K562 (cell line): ENCODE results near the gene STXBP4. TPM values are rescaled to one million over a fixed set of nuclear protein-coding genes. Genes with fewer than 3 reads are reported as not detected.

Source experiments
- ATF7 ChIP-seq: fragments of 450-650 bp; IDR thresholded peaks from 2 replicates; pipeline ENCODE4 v1.7.1; 2014; ENCODE audit warnings: mild to moderate bottlenecking, moderate library complexity
- CBX3 ChIP-seq, 2 experiments: IDR thresholded peaks; 1 replicate in 1 of 2; 2 replicates in 1 of 2; pipeline ENCODE4 v1.6.1; 2012; ENCODE audit warnings: inconsistent platforms in 2 of 2, low read length in 2 of 2, borderline replicate concordance in 1 of 2, control low read depth in 1 of 2
- EGR1 ChIP-seq: fragments of 450-650 bp; conservative IDR thresholded peaks from 2 replicates; pipeline ENCODE4 v1.6.1; 2017; ENCODE audit warnings: mild to moderate bottlenecking
- ELF2 ChIP-seq: fragments of 250-450 bp; sonication (Bioruptor Pico); IDR thresholded peaks from 2 replicates; pipeline ENCODE4 v1.5.0; 2021; ENCODE audit warnings: mild to moderate bottlenecking
- ELK3 ChIP-seq: fragments of 450-650 bp; formaldehyde crosslinking; IDR thresholded peaks from 2 replicates; pipeline ENCODE4 v1.4.0; 2020; ENCODE audit warnings: mild to moderate bottlenecking
- MAX ChIP-seq: sonication (generic); formaldehyde crosslinking; IDR thresholded peaks from 2 replicates; pipeline ENCODE4 v1.9.0; 2022; ENCODE audit warnings: mild to moderate bottlenecking, missing genetic modification reagents
- MEIS2 ChIP-seq: fragments of 450-650 bp; IDR thresholded peaks from 2 replicates; pipeline ENCODE4 v1.6.1; 2014; ENCODE audit warnings: mild to moderate bottlenecking; ENCODE audit not compliant: partially characterized antibody
- NELFE ChIP-seq: IDR thresholded peaks from 2 replicates; pipeline ENCODE4 v1.6.1; 2011; ENCODE audit warnings: mild to moderate bottlenecking; ENCODE audit not compliant: insufficient read depth, insufficient read length
- RFX1 ChIP-seq: fragments of 450-650 bp; IDR thresholded peaks from 2 replicates; pipeline ENCODE4 v1.6.1; 2016; ENCODE audit warnings: mild to moderate bottlenecking, moderate library complexity
- RNF2 ChIP-seq: sonication (generic); IDR thresholded peaks from 2 replicates; pipeline ENCODE4 v1.6.1; 2016
- STAT5A ChIP-seq: IDR thresholded peaks from 2 replicates; pipeline ENCODE4 v1.6.1; 2012; ENCODE audit warnings: low read length, inconsistent platforms, borderline replicate concordance
- U2AF1 ChIP-seq: fragments of 200-400 bp; formaldehyde crosslinking; optimal IDR thresholded peaks from 2 replicates; pipeline ENCODE3; 2017; ENCODE audit warnings: mild to moderate bottlenecking, low read depth, low read length, moderate library complexity
- ZBED1 ChIP-seq: IDR thresholded peaks from 2 replicates; pipeline ENCODE4 v1.6.1; 2014
- ZBTB17 ChIP-seq: fragments of 450-650 bp; formaldehyde crosslinking; IDR thresholded peaks from 2 replicates; pipeline ENCODE4 v1.4.0; 2020; ENCODE audit warnings: mild to moderate bottlenecking
- ZNF134 ChIP-seq: fragments of 250-450 bp; sonication (Bioruptor Pico); conservative IDR thresholded peaks from 2 replicates; pipeline ENCODE4 v1.4.0; 2020
- ZNF280B ChIP-seq: fragments of 250-450 bp; sonication (Bioruptor Pico); IDR thresholded peaks from 2 replicates; pipeline ENCODE4 v1.5.1; 2021; ENCODE audit warnings: mild to moderate bottlenecking
- ZNF668 ChIP-seq: fragments of 250-450 bp; sonication (Bioruptor Pico); IDR thresholded peaks from 2 replicates; pipeline ENCODE4 v1.8.0; 2022; ENCODE audit warnings: mild to moderate bottlenecking, inconsistent platforms
- polyA plus RNA-seq, 8 experiments: library from polyadenylated mRNA; depleted of rRNA in 4 of 8; stranded (reverse) in 5 of 8; unstranded in 3 of 8; fragments of >200 nt; fragmentation: Nextera tagmentation in 2 of 8; fragmentation: Illumina TruSeq in 1 of 8; extraction: Ambion mirVana in 2 of 8; extraction: Trizol in 1 of 8; gene quantifications; 2 replicates each; pipeline versions ENCODE4 v1.2.1 to v1.2.3, GENCODE V29; 2011 to 2014; ENCODE audit warnings: inconsistent platforms in 1 of 8, missing spikeins in 1 of 8
- total RNA-seq, 7 experiments: library from RNA; depleted of rRNA in 6 of 7; stranded (reverse); fragments of >200 nt in 6 of 7; fragmentation: Illumina TruSeq in 2 of 7; extraction: Trizol in 2 of 7; gene quantifications; 2 replicates each; pipeline versions ENCODE4 v1.2.1 to v1.2.3, GENCODE V29; 2011 to 2021; ENCODE audit warnings: low replicate concordance in 1 of 7
- TF ChIP-seq, protein P1 (sequence below): fragments of 450-650 bp; formaldehyde crosslinking; IDR thresholded peaks from 2 replicates; pipeline ENCODE4 v1.4.0; 2022; ENCODE audit warnings: missing genetic modification characterization
- TF ChIP-seq, protein P2 (sequence below): fragments of 450-650 bp; IDR thresholded peaks from 2 replicates; pipeline ENCODE4 v1.6.1; 2018; ENCODE audit warnings: mild to moderate bottlenecking, low read depth; ENCODE audit not compliant: partially characterized antibody
- TF ChIP-seq, protein P3 (sequence below), 2 experiments: fragments of 150-350 bp in 1 of 2; IDR thresholded peaks; 2 replicates each; pipeline ENCODE4 v1.6.1; 2012 to 2016; ENCODE audit warnings: low read depth in 2 of 2, low read length in 2 of 2, mild to moderate bottlenecking in 1 of 2, moderate library complexity in 1 of 2

STXBP4 gene
- total and polyA plus RNA-seq, 9 of the 15 experiments (the other 6 are each of a cell fraction or from before 2014, with no cell fraction given) = 11.6 to 23.2 (median 18.5) TPM

GRCh38 chr17:54968262-54968987, at the start of gene STXBP4, which contains the start of gene COX11 (continued):
- TF ChIP-seq, protein P1, sequence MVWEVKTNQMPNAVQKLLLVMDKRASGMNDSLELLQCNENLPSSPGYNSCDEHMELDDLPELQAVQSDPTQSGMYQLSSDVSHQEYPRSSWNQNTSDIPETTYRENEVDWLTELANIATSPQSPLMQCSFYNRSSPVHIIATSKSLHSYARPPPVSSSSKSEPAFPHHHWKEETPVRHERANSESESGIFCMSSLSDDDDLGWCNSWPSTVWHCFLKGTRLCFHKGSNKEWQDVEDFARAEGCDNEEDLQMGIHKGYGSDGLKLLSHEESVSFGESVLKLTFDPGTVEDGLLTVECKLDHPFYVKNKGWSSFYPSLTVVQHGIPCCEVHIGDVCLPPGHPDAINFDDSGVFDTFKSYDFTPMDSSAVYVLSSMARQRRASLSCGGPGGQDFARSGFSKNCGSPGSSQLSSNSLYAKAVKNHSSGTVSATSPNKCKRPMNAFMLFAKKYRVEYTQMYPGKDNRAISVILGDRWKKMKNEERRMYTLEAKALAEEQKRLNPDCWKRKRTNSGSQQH (CRISPR knock-in tag) = no peak
- TF ChIP-seq ATF7 (no peak; the same call in none of the 2 replicates), ZBED1 (no peak), ELF2 (CRISPR knock-in tag) (no peak), MAX (CRISPR knock-in tag) (peak; percentile 37), ZBTB17 (no peak), ELK3 (no peak), NELFE (no peak), STAT5A (no peak), RFX1 (peak; percentile 92), MEIS2 (no peak), RNF2 (0 out of 2 replicates have a peak, but pooled peaks have one; percentile 37), CBX3 (IDR thresholded peaks at IDR 0.05; ENCODE audit: borderline replicate concordance in 1 of 2, low read length in 2 of 2) (no peak), EGR1 (peak; percentile 13; the same call in 1 of the 2 replicates), U2AF1 (no peak), ZNF280B (CRISPR knock-in tag) (no peak), ZNF668 (CRISPR knock-in tag) (no peak), ZNF134 (CRISPR knock-in tag) (no peak)
- TF ChIP-seq, protein P2, sequence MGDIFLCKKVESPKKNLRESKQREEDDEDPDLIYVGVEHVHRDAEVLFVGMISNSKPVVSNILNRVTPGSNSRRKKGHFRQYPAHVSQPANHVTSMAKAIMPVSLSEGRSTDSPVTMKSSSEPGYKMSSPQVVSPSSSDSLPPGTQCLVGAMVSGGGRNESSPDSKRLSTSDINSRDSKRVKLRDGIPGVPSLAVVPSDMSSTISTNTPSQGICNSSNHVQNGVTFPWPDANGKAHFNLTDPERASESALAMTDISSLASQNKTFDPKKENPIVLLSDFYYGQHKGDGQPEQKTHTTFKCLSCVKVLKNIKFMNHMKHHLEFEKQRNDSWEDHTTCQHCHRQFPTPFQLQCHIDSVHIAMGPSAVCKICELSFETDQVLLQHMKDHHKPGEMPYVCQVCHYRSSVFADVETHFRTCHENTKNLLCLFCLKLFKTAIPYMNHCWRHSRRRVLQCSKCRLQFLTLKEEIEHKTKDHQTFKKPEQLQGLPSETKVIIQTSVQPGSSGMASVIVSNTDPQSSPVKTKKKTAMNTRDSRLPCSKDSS = no peak
- TF ChIP-seq, protein P3, sequence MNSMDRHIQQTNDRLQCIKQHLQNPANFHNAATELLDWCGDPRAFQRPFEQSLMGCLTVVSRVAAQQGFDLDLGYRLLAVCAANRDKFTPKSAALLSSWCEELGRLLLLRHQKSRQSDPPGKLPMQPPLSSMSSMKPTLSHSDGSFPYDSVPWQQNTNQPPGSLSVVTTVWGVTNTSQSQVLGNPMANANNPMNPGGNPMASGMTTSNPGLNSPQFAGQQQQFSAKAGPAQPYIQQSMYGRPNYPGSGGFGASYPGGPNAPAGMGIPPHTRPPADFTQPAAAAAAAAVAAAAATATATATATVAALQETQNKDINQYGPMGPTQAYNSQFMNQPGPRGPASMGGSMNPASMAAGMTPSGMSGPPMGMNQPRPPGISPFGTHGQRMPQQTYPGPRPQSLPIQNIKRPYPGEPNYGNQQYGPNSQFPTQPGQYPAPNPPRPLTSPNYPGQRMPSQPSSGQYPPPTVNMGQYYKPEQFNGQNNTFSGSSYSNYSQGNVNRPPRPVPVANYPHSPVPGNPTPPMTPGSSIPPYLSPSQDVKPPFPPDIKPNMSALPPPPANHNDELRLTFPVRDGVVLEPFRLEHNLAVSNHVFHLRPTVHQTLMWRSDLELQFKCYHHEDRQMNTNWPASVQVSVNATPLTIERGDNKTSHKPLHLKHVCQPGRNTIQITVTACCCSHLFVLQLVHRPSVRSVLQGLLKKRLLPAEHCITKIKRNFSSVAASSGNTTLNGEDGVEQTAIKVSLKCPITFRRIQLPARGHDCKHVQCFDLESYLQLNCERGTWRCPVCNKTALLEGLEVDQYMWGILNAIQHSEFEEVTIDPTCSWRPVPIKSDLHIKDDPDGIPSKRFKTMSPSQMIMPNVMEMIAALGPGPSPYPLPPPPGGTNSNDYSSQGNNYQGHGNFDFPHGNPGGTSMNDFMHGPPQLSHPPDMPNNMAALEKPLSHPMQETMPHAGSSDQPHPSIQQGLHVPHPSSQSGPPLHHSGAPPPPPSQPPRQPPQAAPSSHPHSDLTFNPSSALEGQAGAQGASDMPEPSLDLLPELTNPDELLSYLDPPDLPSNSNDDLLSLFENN (IDR thresholded peaks at IDR 0.05; ENCODE audit: low read depth in 2 of 2, low read length in 2 of 2) = no peak
